Measurements from ENCODE around the gene FOXL3.

DNA sequence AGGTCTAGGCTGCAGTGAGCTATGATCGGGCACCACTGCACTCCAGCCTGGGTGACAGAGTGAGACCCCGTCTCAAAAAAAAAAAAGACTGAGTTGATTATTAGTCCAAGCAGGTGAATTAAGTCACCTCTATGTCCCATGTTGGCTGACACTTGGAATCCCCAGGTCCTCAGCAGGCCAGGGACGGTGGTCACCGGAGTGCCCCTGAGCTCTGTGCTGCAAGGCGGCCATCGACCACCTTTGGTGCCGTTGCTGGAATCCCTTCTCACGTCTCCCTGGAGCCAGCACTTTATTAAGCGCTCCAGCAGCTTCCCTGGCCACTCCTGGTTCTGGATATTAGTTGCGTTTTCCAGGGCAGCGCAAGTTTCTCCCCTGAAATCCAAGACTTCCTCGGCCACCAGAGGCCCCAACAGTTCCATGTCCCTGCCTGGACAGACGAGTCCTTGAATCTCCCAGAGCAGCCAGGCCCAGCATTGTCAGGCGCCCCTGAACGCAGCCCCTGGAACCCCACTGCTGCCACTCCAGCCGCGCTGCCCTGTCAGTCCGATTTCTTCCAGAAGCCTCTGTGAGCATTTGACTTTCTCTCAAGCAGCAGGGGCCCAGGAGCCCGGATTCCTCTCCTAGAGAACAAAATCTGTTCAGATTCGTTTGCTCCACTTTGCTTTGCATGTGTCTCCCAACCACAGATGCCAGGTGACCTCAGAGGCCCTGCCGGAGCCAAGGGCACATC, 38.4 kb upstream of the FOXL3 start:
- TF ChIP-seq GATA2 (IDR thresholded peaks at IDR 0.05; ENCODE audit: low read depth, low read length) = no peak
- no peak for TF ChIP-seq GATA3 (IDR thresholded peaks at IDR 0.05; ENCODE audit: low read depth, low read length)

Measured in SH-SY5Y (cell line).